H1 (cell line): ENCODE measurements around the gene PEPD. TPM values are rescaled to one million over a fixed set of nuclear protein-coding genes. Genes with fewer than 3 reads are reported as not detected.

Source experiments
- CTCF ChIA-PET: fragments of 300-600 bp; sonication (Branson Sonifier 250); formaldehyde crosslinking; loops from one replicate; lab custom pipeline; 2021; ENCODE audit not compliant: partially characterized antibody; lab: Charles Lee
- POLR2A ChIA-PET: fragments of 300-600 bp; sonication (Branson Sonifier 250); formaldehyde crosslinking; loops from one replicate; lab custom pipeline; 2021; ENCODE audit warnings: inconsistent platforms; ENCODE audit not compliant: partially characterized antibody; lab: Charles Lee
- DNase-seq, 2 experiments: peaks; one replicate each; pipeline versions ENCODE4 v3.0.0 to v3.0.0-alpha.2; 2010 to 2022; ENCODE audit warnings: low spot score in 2 of 2, low read depth in 1 of 2, mixed read lengths in 1 of 2
- FAIRE-seq: peaks from 2 replicates; lab custom pipeline; 2011; peaks lifted over from hg19 to GRCh38; lab: Jason Lieb, UNC
- H2AFZ ChIP-seq: 2 replicates; pipeline ENCODE4 v1.8.1; 2012; ENCODE audit warnings: low read length, inconsistent platforms
- H2AK5ac ChIP-seq: 2 replicates; pipeline ENCODE4 v1.6.1; 2013; ENCODE audit warnings: low read depth, low read length
- H2BK120ac ChIP-seq: replicated peaks from 2 replicates; pipeline ENCODE3; 2013; ENCODE audit warnings: low read depth, low read length, inconsistent platforms
- H2BK12ac ChIP-seq: 2 replicates; pipeline ENCODE4 v1.6.1; 2013; ENCODE audit warnings: low read depth, low read length
- H2BK15ac ChIP-seq: 2 replicates; pipeline ENCODE4 v1.6.1; 2013; ENCODE audit warnings: low read length
- H2BK20ac ChIP-seq: 2 replicates; pipeline ENCODE4 v1.6.1; 2013; ENCODE audit warnings: low read length
- H2BK5ac ChIP-seq: 2 replicates; pipeline ENCODE4 v1.6.1; 2013; ENCODE audit warnings: low read depth, low read length
- H3K14ac ChIP-seq: 2 replicates; pipeline ENCODE4 v1.6.1; 2013; ENCODE audit warnings: inconsistent platforms; ENCODE audit not compliant: insufficient read length
- H3K18ac ChIP-seq: 2 replicates; pipeline ENCODE4 v1.6.1; 2013; ENCODE audit warnings: low read length; ENCODE audit errors: extremely low read depth
- H3K23ac ChIP-seq: 2 replicates; pipeline ENCODE4 v1.6.1; 2013; ENCODE audit warnings: inconsistent platforms; ENCODE audit not compliant: insufficient read length
- H3K23me2 ChIP-seq: 2 replicates; pipeline ENCODE4 v1.6.1; 2013; ENCODE audit warnings: low read depth, low read length
- H3K27ac ChIP-seq: 2 replicates; pipeline ENCODE4 v1.6.1; 2011; ENCODE audit warnings: low read depth, low read length, inconsistent platforms
- H3K27me3 ChIP-seq, 4 experiments: replicated peaks in 1 of 4; 1 replicate in 1 of 4; 2 replicates in 3 of 4; pipeline versions ENCODE4 v1.6.1 to v1.8.1; 2011 to 2013; ENCODE audit warnings: low read length in 3 of 4, mild to moderate bottlenecking in 3 of 4, inconsistent platforms in 2 of 4, mixed read lengths in 2 of 4, moderate library complexity in 1 of 4; ENCODE audit not compliant: control insufficient read depth in 3 of 4, insufficient read depth in 3 of 4; ENCODE audit errors: extremely low read depth in 1 of 4
- H3K36me3 ChIP-seq, 4 experiments: 2 replicates each; pipeline versions ENCODE4 v1.6.1 to v1.8.1; 2011 to 2013; ENCODE audit warnings: mild to moderate bottlenecking in 4 of 4, low read length in 3 of 4, moderate library complexity in 2 of 4, control low read depth in 1 of 4, inconsistent platforms in 1 of 4; ENCODE audit not compliant: insufficient read depth in 4 of 4, control insufficient read depth in 2 of 4
- H3K4ac ChIP-seq: replicated peaks from 2 replicates; pipeline ENCODE3; 2013; ENCODE audit warnings: low read length, low read depth, mixed read lengths, inconsistent platforms; ENCODE audit not compliant: insufficient read length
- H3K4me1 ChIP-seq, 4 experiments: replicated peaks in 1 of 4; 1 replicate in 1 of 4; 2 replicates in 3 of 4; pipeline versions ENCODE4 v1.6.1 to v1.8.1; 2011 to 2013; ENCODE audit warnings: low read length in 3 of 4, inconsistent platforms in 2 of 4, mixed read lengths in 1 of 4; ENCODE audit not compliant: insufficient read depth in 4 of 4, control insufficient read depth in 3 of 4
- H3K4me2 ChIP-seq, 2 experiments: 2 replicates each; pipeline versions ENCODE4 v1.6.1 to v1.8.1; 2011 to 2013; ENCODE audit warnings: low read depth in 2 of 2, low read length in 2 of 2, control low read depth in 1 of 2, inconsistent platforms in 1 of 2, mild to moderate bottlenecking in 1 of 2; ENCODE audit not compliant: insufficient read depth in 1 of 2
- H3K4me3 ChIP-seq, 4 experiments: fragments of 200-600, 300-600 bp in 1 of 4; sonication (generic), shearing (Covaris generic), sonication (Bioruptor Twin) in 1 of 4; 2 replicates each; pipeline versions ENCODE4 v1.5.1 to v1.8.1; 2011 to 2016; ENCODE audit warnings: low read length in 4 of 4, low read depth in 3 of 4, control low read depth in 2 of 4, inconsistent platforms in 2 of 4, mild to moderate bottlenecking in 2 of 4, mixed read lengths in 1 of 4, moderate library complexity in 1 of 4; ENCODE audit not compliant: insufficient read depth in 2 of 4; ENCODE audit errors: extremely low read depth in 1 of 4
- H3K56ac ChIP-seq: replicated peaks from 2 replicates; pipeline ENCODE3; 2013; ENCODE audit warnings: low read depth, mild to moderate bottlenecking, mixed read lengths, low read length, inconsistent platforms; ENCODE audit not compliant: insufficient read length
- H3K79me1 ChIP-seq: 2 replicates; pipeline ENCODE4 v1.6.1; 2013; ENCODE audit warnings: low read depth, low read length, control low read depth
- H3K79me2 ChIP-seq, 2 experiments: 2 replicates each; pipeline versions ENCODE4 v1.6.1 to v1.8.1; 2012 to 2013; ENCODE audit warnings: low read length in 2 of 2, mild to moderate bottlenecking in 2 of 2, inconsistent platforms in 1 of 2; ENCODE audit not compliant: insufficient read depth in 2 of 2, control insufficient read depth in 1 of 2
- H3K9ac ChIP-seq, 4 experiments: replicated peaks in 1 of 4; 1 replicate in 1 of 4; 2 replicates in 3 of 4; pipeline versions ENCODE4 v1.6.1 to v1.8.1; 2011 to 2013; ENCODE audit warnings: low read depth in 3 of 4, low read length in 3 of 4, control low read depth in 2 of 4, mild to moderate bottlenecking in 2 of 4, moderate library complexity in 2 of 4, inconsistent platforms in 1 of 4; ENCODE audit errors: extremely low read depth in 1 of 4
- H3K9me3 ChIP-seq, 2 experiments: 2 replicates each; pipeline versions ENCODE4 v1.6.1 to v1.8.1; 2012 to 2013; ENCODE audit warnings: mild to moderate bottlenecking in 2 of 2, moderate library complexity in 2 of 2, control low read depth in 1 of 2, inconsistent platforms in 1 of 2, low read depth in 1 of 2, low read length in 1 of 2, mixed read lengths in 1 of 2; ENCODE audit not compliant: insufficient read depth in 2 of 2
- H4K20me1 ChIP-seq, 2 experiments: replicated peaks in 1 of 2; 2 replicates each; pipeline versions ENCODE3 to v1.8.1; 2011 to 2013; ENCODE audit warnings: inconsistent platforms in 2 of 2, low read length in 2 of 2, mild to moderate bottlenecking in 1 of 2; ENCODE audit not compliant: insufficient read depth in 2 of 2, control insufficient read depth in 1 of 2
- H4K5ac ChIP-seq: 2 replicates; pipeline ENCODE4 v1.6.1; 2013; ENCODE audit warnings: low read length, low read depth, mixed read lengths, inconsistent platforms; ENCODE audit not compliant: insufficient read length
- H4K8ac ChIP-seq: 2 replicates; pipeline ENCODE4 v1.8.0; 2013; ENCODE audit warnings: mild to moderate bottlenecking, moderate library complexity, low read length, inconsistent platforms; ENCODE audit not compliant: insufficient read depth; ENCODE audit errors: extremely low read depth
- H4K91ac ChIP-seq: replicated peaks from 2 replicates; pipeline ENCODE3; 2013; ENCODE audit warnings: low read length, mixed read lengths, inconsistent platforms; ENCODE audit not compliant: insufficient read length
- RFX5 ChIP-seq: IDR thresholded peaks from 2 replicates; pipeline ENCODE4 v1.6.1; 2011; ENCODE audit warnings: low read depth, low read length, improper control_type of control experiment, borderline replicate concordance
- SIRT6 ChIP-seq: IDR thresholded peaks from one replicate; pipeline ENCODE4 v1.7.1; 2012; ENCODE audit warnings: low read length, inconsistent platforms
- TBP ChIP-seq: IDR thresholded peaks from 2 replicates; pipeline ENCODE4 v1.6.1; 2011; ENCODE audit warnings: low read depth, low read length, improper control_type of control experiment
- WGBS, 2 experiments: shearing (Covaris generic) in 1 of 2; methylation state at CpG; one replicate each; pipeline versions ENCODE4 v1.1.6 to v1.1.7; 2013 to 2015; ENCODE audit warnings: low lambda C conversion rate in 2 of 2, mixed read lengths in 2 of 2, inconsistent platforms in 1 of 2, low coverage in 1 of 2, missing lambda C conversion rate in 1 of 2; ENCODE audit not compliant: insufficient replicate concordance in 2 of 2, insufficient coverage in 1 of 2, insufficient read length in 1 of 2; ENCODE audit errors: extremely low coverage in 1 of 2, missing lambda C conversion rate in 1 of 2; 5-methylcytosine and 5-hydroxymethylcytosine counted together
- polyA plus RNA-seq, 7 experiments: library from polyadenylated mRNA; depleted of rRNA in 3 of 7; stranded (reverse) in 5 of 7; unstranded in 2 of 7; fragments of >200 nt in 5 of 7; fragments of 200-250 nt in 2 of 7; gene quantifications; 1 replicate in 5 of 7; 2 replicates in 1 of 7; 4 replicates in 1 of 7; pipeline versions ENCODE4 v1.2.1 to v1.2.3, GENCODE V29; 2011 to 2013; ENCODE audit warnings: missing spikeins in 2 of 7, mixed read lengths in 2 of 7
- total RNA-seq: library from RNA; stranded (reverse); fragmentation: NEBNext Ultra II Directional; extraction: Animal tissue kit (Norgen Biotek cat#: 25700); gene quantifications from 2 replicates; pipeline ENCODE4 v1.2.1, GENCODE V29; 2021

PEPD gene
- total and polyA plus RNA-seq, 2 of the 8 experiments (the other 6 are each of a cell fraction or from before 2014, with no cell fraction given), result 84.1 to 178 TPM

DNA sequence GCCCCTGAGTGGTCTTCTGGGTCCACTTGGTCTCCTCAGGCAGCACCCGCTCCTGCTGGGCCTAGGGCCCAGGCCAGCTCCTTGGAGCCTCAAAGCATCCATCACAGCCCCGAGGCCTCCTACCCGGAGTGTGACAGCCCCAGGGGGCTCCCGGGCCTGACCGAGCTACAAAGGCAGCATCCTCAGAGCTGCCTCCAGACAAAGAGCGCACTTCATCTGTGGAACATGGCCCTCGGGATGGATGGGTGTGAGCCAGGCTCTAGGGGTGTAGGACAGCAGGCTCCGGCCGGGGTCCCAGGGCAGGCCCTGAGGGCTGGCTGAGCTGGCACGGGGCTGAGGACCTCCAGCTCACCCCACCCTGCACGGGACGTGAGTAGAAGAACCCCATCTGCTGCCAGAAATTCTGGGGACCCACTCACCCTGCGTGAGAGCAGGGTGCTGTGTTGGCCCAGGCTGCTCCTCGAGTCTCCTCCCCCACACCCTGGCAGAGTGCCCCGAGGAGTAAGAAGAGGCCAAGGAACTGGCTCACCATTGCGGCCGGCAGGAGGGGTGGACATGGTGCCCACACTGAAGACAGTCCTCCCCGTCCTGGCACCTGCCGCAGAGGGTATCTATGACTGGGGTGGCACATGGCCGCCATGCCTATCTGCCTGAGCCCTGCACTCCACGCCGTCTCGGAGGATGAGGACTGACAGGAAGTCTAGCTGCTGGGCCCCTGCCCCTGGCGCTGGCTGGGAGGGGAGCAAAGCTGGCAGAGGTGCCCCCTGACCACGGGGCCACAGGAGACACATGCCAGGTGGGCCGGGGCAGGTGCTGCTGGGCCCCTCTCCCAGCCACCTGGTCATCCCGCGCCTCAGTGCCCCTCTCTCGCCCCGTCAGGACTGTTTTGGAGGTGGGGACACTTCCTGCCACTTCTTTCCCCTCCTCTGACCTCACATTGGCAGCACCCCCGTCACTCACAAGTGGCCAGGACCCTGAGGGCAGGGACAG, 125.7 kb downstream of the PEPD start:
- Histone ChIP-seq H2BK20ac (no peak overlapping the region), H3K14ac (no peak overlapping the region), H4K20me1 (peaks cover 4 to 14% of the 10 kb centered on the region in 2 experiments), H4K5ac (no peak overlapping the region), H3K79me2 (no peaks in the 10 kb centered on the region), H3K23me2 (no peaks in the 10 kb centered on the region), H3K18ac (no peak overlapping the region), H3K27ac (no peak overlapping the region), H2BK5ac (no peak overlapping the region), H3K56ac (no peak overlapping the region), H3K36me3 (no peaks in the 10 kb centered on the region), H3K4me1 (peaks cover 0 to 14% (median 8%) of the 10 kb centered on the region in 4 experiments; a peak in 4 of 7 replicates), H3K27me3 (no peaks in the 10 kb centered on the region), H3K9me3 (no peaks in the 10 kb centered on the region), H2BK12ac (no peak overlapping the region), H3K23ac (no peak overlapping the region), H3K4me2 (no peak overlapping the region), H4K8ac (no peak overlapping the region), H3K79me1 (no peaks in the 10 kb centered on the region; the same call in 1 of the 2 replicates), H2BK15ac (no peak overlapping the region), H3K9ac (no peak overlapping the region), H4K91ac (no peak overlapping the region), H3K4ac (no peak overlapping the region), H2AK5ac (no peak overlapping the region), H3K4me3 (no peak overlapping the region), H2BK120ac (no peak overlapping the region), H2AFZ (no peak overlapping the region)
- 90% methylated on average over 20 of the region's 31 CpGs; no CpG with 5 or more reads in 1 of the 2 experiments for WGBS, 2 experiments
- FAIRE-seq (no peak), DNase-seq (no peak)
- POLR2A ChIA-PET, result interaction anchor here (0.9 to 2.6 kb wide), 6 partner anchors 8 to 98 kb away, joined by 3 to 13 read pairs (median 4); partner anchors contain the start of gene CEBPG
- TF ChIP-seq SIRT6, result no peak
- no peak for TF ChIP-seq TBP
- TF ChIP-seq RFX5, result no peak
- CTCF ChIA-PET, result interaction anchor here (0.5 to 24.5 kb wide), 12 partner anchors 9 to 382 kb away, joined by 3 to 426 read pairs (median 4); no protein-coding TSS in a partner anchor
